A549 treated with RU486 at 1 μM for 4 hours (cell line): Measurements from ENCODE around the gene TM2D1. TPM values are rescaled to one million over a fixed set of nuclear protein-coding genes. Genes with fewer than 3 reads are reported as not detected.

Source experiments
- total RNA-seq: library from RNA; stranded (reverse); fragments of 200-300 nt; extraction: Qiagen RNA extraction; gene quantifications from 5 replicates; pipeline ENCODE4 v1.2.3, GENCODE V29; 2022; ENCODE audit warnings: low read depth

TM2D1 gene
- total RNA-seq, result 16.5 to 31.6 TPM (median 24.5 TPM) in 5 replicates

DNA sequence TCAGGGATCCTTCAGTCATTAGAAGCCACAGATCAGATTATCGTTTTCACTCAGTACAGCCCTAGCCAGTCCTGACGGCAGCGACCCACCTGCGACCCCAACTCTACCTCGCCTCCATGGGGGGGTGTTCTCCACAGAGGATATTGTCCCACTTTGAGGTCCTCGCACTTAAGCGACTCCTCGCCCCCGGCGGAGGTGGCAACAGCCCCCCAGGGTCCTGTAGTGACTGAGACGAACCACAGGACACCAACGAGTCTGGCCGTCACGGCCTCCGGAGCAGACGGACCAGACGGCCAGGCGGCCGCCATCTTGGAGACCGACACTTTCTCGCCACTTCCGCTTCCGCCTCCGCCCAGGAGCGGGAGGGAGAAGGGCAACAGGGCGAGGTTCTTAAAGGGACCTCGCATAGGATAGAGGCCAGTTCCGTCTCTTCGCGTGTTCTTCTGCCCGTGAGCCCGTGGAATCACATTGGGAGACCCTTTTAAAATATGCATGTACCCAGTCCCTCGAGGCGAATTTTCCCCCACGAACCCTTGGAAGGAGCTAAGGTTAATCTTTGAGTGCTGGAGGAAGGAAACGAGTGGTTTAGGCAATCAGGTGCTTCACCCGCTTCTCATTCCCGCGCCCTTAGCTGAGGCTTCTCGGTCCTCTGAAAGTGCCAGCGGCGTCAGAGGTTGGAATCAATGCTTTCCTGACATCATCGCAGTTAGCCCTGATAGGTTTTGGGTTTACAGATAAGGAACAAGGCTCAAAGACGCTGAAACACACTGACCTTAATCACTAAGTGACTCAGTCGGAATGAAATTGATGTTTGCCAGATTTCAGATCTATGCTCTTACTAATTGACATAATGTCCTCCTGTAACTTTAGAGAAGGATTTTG, at the start of gene TM2D1:
TSS of gene TM2D1 (minus strand) at position 329 of the 882 bp plus-strand sequence. CDS start at position 308, 21 bp downstream.

DNA sequence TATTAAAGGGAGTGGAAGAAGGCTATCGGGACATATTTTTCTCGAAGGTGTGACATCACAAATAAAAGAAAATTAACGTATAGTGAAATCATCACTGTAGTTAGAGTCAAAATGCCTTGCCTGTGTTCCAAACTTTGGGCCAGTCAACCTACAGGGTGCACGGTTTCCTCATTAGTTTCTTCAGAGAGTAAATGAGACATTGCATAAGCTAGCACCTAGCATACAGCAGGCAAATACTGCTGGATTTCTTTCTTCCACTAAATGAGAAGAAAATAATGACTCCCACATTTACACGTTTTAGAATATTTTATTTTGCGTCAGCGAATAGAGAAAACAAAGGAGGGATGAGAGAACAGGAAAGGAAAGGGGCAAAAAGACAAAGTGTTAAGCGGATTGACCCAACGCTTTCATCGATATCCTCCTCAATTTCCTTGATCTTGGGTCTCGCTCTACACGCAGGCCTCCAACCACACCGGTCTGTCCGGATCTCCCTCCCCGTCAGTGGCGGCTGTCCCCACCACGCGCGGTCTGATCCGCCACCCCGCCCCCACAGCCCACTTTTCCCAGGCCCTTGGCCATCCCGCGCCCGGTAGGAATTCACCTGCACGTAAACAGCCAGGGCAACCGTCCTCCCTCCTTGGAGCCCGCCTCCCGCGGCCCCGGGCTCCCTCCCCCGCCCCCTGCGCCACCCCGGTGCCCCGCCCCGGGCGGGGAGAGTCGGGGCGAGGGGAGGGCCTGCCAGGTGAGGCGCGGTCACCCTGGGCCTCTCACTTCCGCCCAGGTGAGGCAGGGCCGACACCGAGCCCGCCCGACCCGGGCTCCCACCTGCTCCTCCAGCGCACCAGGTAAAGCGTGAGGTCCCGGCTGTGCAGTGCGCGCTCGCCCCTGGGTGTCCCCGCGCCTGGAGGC, 17.0 kb upstream of the TM2D1 start, which contains the start of gene PATJ:
TSS of gene PATJ (plus strand) at position 770 of the 909 bp plus-strand sequence. CDS start 20,413 bp downstream, outside the sequence.

Other genes starting within 250 kb of the TM2D1 start
- gene PATJ, start 17.3 kb upstream of the TM2D1 start, total RNA-seq, result 3.4 to 4.7 TPM (median 4.0 TPM) in 5 replicates